NCI-H345 treated with DMSO at 0.1 percent for 48 hours (cell line): ENCODE results near the gene ACTL6B.
A peak's percentile ranks its signal among the peaks of the same experiment; 100 is the strongest.

Experiments used
- DNase-seq: peaks from one replicate; lab custom pipeline; 2025; ENCODE audit not compliant: unreplicated experiment; lab: John Stamatoyannopoulos, UW

The ACTL6B gene

DNA sequence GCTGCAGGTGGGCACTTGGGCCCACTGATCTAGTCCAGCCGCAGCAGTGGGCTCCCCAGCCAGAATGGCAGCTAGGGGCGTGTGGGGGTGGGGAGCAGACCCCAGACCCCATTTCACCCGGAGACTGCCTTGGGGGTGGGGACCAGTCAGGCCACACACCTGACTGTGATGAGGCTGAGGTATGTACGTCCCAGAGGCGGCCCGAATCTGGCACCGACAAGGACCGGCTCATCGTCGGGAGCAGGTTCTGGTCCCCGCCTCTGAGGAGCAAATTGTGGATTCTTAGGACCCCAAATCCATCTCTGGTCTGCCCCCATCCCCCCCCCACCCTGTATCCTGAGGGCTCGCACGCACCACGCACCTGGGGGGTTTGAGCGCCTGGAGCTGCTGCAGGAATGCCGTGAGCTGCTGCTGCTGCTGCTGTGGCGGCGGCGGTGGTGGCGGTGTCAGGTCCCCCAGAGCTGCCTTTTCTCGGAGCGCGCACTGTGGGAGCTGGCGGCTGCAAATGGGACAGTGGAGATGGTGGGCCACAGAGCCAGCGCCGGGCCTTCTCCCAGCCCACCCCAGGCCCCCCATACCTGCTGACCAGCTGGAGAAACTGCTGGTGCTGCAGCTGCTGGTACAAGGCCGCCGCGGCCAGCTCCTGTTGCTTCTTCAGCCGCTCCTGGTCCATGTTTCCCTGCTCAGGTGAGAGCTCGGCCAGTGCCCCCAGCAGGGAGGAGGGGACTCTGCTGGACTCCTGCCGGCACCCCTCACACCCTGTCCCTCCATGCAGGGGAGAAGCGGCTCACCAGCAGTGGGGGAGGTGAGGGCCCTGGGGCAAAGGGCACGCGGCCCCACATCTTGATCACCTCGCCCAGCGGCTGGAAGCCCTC, 27.6 kb upstream of the ACTL6B start:
- no peak for DNase-seq

DNA sequence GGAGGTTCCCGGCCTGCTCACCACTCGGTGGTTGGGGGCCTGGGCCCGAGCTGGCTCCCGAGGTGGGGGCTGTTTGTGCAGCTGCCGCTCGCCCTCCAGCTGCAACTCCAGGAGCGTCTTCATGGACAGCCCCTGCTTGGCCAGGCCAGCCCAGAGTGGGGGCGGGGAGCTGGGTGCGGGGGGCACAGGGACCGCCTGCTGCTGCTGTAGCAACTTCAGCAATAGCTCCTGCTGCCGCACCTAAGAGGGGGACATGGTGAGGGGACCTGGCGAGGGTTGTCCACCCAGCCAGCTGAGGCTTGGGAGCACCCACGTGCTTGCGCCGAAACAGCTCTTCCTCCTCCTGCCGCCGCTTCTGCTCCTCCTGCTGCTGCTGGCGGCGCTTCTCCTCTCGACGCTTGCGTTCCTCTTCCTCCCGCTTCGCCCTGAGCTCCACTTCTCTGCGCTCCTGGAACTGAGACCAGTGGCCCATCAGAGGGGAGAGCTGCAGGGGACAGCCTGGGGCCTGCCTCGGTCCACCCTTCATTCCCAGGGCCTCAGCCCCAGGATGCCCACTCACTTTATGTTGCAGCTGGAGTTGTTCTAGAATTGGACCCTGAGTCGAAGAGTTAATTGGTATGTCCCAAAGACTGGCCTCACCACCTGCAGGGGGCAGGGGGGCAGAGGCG, 26.9 kb upstream of the ACTL6B start:
- DNase-seq, result no peak

DNA sequence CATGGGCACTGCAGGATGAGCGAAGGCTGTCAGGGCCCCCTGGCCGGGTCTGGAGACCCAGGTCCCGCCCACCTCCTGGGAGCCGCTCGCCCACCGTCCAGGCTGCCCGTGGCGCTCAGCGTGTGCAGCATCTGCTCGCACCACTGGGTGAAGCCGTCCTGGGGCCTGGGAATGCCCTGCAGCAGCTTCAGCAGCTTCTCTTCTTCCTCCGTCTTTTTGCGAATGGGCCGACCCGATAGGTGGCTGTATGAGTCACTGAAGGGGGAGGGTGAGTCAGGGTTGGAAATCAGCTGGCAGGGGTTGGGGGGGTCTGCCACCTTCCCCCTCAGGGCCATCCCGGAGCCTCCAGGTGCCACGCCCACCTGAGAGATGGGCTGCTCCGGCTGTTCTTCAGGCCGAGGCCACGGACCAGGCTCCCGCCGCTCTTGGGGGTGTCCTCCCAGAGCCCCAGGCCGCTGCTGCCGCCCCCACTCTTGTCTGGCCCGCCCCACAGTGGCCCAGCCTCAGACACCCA, 26.0 kb upstream of the ACTL6B start:
- DNase-seq, result no peak

DNA sequence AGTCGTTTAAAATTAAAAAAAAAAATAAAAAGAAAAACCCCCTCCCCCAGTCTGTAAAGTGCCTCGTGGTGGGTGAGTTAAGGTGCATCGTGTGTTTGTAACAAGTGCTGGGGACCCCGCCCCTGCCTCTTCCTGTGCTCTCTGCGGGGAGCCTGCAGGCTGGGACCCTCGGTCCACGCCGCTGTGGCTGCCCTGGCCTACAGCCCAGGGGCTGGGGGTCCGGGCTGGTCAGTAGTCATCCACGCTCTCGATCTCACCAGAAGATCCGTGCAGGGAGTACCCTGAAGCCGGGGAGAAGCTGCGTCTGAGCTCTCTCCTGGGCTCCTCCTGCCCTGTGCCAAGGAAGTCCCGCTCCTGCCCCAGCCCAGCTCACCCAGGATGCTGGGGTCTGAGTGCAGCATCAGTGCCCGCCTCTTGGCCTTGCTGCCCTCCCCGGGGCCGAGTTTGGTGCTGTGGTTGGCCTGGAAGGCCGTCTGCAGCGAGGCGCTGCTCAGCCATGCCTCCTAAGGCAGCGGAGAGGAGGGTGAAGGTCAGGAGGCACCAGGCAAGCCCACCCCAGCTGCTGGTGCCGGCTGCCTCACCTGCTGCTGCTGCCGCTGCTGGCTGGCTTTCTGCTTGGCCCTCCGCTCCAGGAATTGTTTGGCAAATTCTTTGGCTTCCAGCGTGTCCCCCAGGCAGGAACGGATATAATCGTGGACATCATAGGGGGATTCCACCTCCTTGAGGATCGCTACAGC, 25.4 kb upstream of the ACTL6B start:
- DNase-seq, result no peak

DNA sequence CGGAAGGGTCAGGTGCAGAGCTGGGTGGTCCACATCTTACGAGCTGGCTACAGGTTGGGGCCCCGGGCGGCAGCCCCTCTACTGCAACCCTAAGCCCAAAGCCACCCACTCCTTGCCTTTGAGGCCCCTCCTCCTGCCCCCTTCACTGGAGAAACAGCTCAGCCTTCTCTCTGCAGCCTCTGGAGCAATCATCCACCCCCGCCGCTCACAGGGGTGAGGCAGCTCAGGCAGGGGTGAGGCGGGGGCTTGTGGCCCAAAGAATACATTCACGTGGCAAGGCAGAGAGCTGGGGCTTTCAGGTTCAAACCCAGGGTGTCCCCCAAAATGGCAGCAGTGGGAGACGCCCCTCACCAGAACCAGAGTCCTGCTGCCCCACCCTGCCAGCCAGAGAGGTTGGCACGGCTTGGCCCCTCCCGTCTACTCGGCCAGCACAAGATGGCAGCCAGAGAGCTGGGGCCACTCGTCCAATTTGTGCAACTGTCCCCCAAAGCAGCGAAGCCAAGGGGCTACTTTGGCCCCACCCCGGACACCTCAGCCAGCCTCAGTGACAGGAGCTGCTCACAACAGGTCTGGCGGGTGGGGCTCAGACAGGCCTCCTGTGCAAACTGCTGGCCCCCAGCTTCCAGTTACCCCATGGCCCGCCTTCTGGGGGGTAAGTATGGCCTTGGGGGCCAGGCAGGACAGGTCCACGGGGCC, 24.5 kb upstream of the ACTL6B start:
- DNase-seq, result no peak

DNA sequence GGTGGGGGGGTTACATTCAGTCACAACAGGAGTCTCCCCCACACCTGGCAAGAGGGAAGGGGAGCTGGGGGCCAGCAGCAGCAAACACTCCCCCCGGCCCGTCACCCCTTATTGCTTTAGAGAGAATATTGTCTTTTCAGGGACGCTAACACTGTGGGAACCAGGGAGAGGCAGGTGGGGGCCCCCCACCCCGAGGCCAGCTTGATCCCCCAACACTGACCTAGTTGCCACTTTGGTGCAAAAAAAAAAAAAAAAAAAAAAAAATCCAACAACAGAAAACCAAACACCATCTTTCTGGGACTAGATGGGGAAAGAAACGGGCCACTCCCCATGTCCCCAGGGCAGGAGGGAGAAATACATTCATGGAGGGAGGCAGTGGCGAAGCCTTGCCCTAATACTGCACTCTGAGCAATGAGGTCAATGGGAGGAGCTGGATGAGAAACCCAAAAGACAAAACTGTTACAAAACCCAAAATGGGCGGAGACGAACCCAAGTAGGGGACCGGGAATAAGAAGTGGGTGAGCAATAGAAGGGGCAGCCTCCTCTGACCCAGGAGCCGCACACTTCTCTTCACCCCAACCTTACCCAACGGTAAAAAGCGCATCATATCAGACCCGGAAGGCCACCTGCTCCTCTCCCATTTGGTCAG, 23.8 kb upstream of the ACTL6B start:
- no peak for DNase-seq

DNA sequence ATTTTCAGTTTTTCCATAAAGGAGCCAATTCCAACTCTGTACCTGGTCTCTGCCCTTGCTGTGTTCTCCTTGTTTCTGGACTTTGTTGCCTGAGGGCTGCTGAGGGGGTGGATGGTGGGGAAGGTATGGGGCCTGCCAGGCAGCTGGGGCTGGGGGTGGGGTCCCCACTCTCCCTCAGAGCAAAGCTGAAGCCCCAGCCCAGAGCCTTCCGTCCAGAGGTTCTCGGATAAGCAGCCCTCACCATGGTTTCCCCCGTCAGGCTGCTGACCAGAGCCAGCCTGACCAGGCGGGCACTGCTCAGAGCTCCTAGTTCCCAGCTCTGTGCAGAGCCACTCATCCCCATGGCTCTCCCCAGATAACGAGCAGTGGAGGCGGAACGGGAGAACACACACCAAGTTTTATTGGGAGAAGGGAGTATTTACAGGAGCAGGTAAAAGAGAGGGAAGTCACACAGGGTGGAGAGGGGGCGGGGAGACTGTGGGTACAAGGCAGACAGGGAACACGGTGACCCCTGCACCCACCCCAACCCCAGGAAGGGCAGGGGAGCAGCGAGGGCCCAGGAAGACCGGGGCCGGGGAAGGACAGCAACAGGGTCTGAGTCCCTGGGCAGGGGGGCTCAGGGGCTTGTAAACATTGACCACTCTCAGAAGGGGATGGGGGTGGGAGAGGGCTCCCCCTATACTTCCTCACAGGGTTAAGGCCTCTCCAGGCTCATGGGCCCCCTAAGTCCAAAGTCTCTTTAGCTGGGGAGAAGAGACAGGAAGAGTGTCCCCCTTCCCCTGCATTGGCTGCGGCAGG, 23.1 kb upstream of the ACTL6B start:
- DNase-seq, result no peak

DNA sequence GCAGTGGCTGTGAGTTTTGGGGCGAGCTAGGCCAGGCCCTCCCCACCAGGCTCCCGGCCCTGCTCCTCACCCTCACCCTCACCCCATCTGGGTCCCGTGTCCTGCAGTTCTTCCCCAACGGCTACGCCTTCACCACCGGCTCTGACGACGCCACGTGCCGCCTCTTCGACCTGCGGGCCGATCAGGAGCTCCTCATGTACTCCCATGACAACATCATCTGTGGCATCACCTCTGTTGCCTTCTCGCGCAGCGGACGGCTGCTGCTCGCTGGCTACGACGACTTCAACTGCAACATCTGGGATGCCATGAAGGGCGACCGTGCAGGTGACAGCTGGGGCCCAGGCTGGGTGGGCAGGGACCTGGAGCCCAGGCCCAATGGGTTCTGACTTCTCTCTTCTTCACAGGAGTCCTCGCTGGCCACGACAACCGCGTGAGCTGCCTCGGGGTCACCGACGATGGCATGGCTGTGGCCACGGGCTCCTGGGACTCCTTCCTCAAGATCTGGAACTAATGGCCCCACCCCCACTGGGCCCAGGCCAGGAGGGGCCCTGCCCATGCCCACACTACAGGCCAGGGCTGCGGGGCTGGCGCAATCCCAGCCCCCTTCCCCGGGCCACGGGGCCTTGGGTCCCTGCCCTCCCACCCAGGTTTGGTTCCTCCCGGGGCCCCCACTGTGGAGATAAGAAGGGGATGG, 22.2 kb upstream of the ACTL6B start:
- DNase-seq, result no peak

DNA sequence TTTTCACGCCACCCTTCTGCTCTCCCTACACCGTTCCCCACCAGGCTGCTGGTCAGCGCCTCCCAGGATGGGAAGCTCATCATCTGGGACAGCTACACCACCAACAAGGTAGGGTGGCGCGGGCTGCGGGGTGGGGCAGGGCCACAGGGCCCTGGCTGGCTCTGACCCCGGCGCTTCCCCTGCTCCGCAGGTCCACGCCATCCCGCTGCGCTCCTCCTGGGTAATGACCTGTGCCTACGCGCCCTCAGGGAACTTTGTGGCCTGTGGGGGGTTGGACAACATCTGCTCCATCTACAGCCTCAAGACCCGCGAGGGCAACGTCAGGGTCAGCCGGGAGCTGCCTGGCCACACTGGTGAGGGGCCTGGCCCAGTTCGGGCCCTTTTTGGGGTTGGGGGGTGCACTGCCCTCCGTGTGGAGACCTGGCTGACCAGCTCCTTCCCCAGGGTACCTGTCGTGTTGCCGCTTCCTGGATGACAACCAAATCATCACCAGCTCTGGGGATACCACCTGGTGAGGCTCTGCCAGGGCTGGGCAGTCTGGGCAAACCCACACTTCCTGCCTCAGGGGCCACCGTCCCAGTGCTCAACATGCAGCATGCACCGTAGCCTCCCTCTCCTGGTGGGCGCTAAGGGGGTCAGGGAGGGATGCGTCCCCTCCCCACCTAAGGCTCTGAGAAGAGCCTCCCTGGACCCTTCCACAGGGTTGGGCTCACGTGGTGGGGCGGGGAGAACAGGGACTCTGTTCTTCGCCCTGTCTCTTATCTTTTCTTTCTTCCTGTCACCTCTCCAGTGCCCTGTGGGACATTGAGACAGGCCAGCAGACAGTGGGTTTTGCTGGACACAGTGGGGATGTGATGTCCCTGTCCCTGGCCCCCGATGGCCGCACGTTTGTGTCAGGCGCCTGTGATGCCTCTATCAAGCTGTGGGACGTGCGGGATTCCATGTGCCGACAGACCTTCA, 21.3 kb upstream of the ACTL6B start:
- DNase-seq, result no peak

DNA sequence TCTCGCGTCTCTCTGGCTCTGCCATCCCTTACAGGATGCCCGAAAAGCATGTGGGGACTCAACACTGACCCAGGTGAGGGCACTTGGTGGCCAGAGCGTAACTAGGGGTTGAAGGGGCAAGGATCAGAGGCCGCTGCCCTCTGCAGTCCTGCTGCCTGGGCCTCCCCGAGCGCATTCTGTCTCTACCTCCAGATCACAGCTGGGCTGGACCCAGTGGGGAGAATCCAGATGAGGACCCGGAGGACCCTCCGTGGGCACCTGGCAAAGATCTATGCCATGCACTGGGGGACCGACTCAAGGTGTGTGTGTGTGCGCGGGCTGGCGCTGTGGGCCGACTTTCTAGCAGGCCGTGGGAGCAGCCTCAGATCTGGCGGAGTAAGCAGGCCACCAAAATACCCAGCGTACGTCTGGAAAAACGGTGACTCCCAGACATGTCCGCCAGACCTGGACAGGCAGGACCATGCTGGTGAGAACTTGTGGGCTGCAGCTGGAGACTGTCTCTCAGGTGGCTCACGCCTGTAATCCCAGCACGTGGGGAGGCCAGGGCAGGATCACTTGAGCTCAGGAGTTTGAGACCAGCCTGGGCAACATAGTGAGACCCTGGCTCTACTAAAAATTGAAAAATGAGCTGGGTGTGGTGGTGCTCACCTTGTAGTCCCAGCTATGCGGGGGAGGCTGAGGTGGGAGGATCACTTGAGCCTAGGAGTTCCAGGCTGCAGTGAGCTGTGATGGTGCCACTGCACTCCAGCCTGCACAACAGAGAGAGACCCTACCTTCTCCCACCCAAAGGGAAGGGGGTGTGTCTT, 20.5 kb upstream of the ACTL6B start:
- DNase-seq, result no peak

DNA sequence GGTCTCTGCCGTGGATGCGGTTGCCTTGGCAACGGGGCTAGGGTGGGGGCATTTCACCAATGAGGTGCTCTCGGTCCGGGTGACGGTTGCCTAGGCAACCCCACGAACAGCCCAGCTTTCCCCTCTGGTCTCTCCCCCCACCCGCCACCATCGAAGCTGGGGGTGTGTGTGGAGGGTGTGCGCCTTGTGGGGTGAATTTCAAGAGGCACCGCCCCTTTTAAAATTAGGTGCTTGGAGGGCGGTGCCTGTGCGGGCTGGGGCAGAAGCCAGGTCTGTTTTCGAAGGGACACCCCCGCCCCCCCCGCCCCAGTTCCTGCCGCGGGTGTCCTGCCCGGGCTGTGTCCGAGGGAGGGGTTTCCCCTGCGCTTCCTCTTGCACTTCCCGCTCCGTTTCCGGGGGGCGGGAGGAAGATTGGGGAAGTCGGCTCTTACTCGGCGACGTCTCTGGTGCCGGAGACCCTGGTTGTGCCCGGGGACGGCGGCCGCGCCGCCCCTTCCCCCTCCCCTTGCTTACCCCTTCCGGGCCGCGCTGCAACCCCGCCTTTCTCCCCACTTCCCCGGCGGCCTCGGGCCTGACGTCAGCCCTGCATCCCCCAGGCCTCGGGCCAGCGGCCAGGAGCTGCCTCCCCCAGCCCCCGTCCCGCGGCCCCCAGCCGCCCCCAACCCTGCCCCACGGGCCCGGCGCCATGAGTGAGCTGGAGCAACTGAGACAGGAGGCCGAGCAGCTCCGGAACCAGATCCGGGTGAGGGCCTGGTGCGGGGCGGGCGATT, 19.5 kb upstream of the ACTL6B start:
- DNase-seq, result no peak

DNA sequence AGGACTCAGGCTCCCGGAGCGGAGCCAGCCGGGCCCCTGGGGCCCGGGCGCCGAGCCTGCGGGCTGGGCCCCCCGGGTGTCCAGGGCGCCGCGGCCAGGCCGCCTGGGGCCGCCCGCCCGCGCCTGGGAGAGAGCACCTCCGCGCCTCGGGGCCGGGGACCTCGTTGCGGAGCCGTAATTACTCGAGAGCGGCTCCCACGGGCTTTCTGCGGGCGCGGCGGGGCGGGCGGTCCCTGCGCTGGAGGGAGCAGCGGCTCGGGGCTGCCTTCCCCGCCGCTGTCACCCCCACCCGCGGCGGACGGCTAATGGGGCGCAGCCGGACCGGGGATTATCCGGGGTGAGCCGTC, 18.8 kb upstream of the ACTL6B start:
- DNase-seq, result no peak

DNA sequence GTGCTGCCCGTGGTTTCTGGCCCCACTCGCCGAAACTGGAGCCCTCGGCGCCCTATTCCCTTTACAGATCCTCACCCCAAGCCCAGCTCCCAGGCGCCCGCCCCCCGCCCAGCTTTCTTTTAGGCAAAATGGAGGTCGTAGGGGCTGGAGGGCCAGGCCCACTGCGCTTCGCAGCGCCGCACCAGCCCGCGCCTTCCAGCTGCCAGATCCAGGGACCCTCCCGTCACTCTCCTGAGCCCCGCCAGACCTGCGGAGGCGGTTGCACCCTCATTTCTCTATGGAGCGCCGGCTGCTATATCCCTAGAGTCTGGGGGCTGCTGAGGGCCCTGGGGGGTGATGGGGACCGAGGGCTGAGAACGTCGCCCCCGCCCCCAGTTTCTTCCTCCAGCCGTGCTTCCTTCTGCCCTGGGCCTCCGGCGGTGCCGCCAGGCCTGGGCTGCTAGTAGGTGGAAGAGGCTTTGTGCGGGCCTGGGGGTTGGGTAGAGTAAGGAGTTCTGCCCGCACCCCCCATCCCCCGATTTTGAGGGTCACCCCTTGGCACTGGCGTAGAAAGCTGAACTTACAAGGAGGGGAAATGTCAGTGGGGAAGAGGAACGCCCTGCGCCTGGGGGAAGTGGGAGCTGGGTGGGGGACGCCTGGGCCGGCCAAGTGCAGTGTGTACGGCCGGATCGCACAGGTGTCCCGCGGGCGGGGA, 18.3 kb upstream of the ACTL6B start:
- DNase-seq, result no peak

DNA sequence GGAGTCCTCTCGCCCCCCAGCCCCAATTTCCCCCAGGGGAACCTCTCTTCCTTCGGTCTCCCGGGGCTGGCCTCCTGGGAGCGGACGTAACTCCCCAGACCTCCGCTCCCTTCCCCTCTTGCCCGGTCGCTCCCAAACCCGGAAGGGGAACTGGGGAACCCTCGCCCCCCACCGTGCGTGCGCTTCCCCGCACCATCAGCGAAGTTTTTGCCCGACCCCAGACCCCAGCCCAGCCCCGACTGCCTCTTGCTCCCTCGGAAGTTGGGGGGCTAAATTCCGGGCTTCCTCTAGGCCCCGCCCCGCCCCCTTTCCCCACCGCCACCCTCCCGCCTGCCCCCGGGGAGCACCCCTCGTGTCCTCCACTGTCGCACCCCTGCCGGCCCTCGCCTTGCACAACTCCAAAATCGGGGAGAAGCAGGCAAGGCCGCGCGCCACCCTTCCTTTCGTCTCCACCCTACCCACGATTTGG, 17.7 kb upstream of the ACTL6B start:
- DNase-seq, result no peak

DNA sequence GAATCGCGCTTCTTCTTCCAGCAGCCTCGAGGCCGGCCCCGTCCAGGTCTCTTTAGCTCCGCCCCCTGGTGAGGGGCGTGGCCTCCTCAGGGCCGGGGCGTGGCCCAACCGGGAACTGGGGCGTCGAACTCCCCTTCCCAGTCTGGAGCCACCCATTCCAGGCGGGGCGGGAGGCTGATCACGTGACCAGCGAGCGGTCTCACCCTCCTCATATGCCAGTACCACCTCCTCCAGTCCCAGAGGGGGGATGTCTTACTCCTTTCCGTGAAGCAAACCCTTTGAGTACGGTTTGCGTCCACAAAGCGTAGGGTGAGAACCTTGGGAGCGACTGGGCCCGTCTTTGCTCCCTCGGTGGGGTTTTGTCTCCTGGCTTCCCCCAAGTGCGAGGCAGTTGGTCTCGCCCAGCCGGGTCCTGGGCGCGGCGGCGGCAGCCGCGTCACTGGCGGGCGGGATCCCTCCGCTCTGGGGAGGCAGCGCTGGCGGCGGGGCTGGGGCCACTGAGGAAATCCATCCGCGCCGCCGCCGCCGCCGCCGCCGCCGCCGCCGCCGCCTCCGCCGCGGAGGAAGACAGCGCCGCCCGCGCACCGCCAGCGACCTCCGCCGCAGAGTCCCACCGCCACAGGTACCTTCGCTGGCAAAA, 17.2 kb upstream of the ACTL6B start, which contains the start of gene GNB2:
Gene GNB2, plus strand, starts transcription at position 439 of the 640 bp plus-strand sequence. CDS start 2,526 bp downstream, outside the sequence.
- DNase-seq, result peak; percentile 95
